D341Med (cell line): ENCODE results near the gene CELSR1.

Experiments
- DNase-seq: peaks from one replicate; pipeline ENCODE4 v3.0.0; 2012; ENCODE audit warnings: low spot score

The CELSR1 gene

DNA sequence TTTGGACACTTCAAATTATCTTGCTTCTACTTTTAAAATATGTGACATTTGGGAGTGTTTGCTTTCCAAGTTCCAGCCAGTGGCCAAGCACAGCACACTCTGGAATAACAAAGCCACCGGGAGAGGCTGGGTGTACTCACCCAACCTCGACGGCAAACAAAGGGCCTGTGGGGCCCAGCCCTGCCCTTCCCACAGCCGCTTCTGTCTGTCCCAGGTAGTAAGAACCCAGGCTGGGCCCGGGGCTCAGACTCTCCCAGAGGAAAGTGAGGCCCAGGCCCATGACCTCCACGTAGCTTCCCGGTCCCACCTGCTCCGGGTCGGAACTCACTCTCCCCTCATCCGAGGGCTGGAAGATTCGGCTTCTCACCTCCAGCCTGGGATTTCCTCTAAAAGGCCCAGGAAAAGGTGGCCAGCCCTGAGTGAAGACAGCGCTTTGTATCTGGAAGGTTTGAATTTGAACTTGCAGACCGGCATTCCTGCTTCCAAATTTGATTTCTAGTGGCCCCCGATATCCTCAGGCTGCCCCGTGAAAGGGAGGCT lies 93.5 kb downstream of the CELSR1 start:
- DNase-seq: no peak

DNA sequence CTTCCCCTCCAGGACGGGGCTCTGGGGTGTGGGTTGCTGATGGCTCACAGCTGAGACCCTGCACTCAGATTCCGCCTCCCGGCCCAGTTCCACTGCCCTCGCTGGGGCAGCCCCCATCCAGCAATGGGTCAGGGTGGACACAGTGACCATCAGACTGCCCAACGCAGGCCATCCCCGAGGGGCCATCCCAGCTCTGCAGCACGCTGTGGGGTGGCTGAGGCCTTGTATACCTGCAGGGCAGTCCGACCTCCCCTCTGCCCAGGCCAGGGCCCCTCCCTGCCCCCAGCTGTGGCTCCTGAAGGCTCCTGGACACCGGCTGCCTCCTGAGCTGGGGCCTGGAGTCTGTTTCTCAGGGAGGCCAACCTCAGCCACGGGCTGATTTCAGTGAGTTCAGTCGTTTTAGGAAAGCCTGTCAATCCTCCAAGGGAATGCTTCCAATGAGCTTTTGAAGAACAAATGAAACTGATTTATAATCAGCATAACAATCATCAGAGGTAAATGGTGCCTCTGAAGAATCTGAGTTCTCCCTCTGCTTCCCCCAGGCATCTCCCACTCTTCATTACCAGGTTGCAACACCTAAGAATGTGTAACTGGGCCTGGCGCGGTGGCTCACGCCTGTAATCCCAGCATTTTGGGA lies 95.1 kb downstream of the CELSR1 start:
- DNase-seq: no peak

DNA sequence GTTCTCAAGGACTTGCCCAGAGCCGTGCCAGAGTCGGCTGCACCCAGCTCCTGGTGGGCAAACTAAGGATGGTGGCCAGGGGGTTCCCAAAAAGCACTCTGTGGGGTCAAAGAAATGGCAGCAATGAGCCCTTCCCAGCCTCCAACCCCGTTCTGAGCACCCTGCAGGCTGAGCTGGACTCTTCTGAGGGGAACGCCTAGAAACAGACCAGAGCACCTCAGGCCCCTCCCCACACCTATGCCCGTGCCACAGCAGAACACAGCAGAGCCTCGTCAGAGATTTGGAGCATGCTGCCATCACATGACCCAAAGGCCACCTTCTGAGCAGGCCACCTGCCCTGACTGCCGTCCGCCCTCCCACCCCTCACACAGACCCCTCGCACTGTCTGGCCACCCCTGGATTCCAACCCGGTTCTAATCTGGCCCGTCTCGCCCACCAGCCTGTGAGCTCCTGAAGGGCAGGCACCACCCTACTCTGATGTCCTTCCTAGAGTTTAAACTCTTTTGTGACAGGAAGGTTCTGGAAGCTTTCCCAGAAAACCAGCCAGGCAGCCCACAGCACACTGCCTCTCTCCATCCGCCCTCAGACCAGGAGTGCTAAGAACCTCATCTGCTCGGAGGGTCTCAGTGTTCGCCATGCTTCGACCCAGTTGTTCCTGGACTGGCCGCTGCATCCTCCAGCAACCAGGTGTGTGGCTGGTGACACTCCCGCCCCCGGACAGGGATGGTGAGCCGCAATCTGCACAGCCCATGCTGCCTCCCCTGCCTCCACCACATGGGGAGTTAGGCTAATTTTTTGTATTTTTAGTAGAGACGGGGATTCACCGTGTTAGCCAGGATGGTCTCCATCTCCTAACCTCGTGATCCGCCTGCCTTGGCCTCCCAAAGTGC lies 97.6 kb downstream of the CELSR1 start:
- no peak for DNase-seq

DNA sequence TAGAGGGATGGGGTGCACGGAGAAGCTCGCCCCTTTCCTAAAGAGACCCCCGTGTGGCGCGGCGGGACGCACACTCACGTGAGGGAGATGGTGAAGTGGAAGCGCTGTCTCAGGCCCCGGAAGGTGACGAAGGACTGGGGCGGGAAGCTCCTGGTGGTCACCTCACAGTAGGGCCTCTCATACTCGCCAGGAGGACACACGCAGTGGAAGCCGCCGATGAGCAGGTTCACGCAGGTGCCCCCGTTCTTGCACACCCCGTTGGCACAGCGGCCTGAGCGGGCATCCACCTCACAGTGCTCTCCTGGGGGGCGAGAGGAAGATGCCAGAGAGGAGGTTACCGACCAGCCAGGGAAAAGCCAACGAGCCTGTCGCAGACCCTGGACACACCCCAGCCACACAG lies 98.3 kb downstream of the CELSR1 start:
- DNase-seq: no peak

DNA sequence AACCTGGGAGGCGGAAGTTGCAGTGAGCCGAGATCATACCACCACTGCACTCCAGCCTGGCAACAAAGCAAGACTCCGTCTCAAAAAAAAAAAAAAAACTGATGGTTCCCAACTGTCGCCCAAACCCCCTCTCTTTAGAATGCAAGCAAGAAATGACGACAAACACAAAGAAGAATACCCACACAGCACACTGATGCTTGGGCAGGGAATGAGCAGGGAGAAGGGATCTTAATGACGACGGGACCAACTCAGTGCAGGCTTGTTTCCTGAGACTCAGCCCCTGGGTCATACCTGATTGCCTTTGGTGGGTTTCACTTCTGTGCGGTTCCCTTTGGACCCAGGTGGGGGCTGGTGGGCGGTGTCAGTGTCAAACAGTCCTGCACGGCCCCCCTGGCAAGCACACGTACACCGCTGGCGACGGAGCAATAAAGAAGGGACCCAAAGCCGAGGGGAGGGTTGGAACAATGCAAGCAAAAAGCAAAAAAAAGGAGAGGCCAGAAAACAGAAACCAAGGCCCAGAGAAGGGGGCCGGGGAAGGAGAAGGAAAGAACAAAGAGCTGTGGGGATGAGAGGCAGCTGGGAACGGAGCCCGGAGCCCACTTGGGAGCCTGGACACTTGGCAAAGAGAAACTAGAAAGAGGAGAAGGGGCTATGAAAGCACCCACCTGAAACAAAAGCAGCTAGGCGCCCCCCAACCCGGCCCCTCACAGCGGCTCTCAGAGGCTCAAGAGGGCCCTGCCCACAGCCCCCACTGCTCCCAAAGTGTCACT lies 99.6 kb downstream of the CELSR1 start:
- no peak for DNase-seq

DNA sequence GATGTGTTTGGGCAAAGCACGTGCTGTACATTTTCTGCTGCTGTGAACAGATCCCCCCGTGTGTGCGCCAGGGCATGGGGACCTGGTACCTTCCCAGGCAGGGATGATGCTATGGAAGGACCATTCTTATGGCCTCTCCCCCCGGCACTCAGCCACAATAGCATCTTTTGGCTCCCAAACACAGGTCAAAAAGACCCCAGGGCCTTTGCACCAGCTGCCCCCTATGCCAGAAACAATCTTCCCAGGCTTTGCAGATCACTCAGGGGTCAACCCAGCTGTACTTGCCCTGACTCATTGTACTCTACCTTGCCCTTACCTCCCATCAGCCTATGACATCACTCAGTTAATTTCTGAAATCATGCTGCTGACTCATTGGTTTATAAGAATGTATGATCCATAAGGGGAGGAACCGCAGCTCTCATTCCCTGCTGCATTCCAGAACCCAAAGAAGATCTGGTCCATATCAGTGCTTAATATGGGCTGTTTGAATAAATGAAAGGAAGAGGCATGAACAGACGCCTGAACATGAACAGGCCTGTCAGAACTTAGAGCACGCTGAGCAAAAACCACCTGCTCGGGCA lies 100.7 kb downstream of the CELSR1 start:
- DNase-seq: no peak

DNA sequence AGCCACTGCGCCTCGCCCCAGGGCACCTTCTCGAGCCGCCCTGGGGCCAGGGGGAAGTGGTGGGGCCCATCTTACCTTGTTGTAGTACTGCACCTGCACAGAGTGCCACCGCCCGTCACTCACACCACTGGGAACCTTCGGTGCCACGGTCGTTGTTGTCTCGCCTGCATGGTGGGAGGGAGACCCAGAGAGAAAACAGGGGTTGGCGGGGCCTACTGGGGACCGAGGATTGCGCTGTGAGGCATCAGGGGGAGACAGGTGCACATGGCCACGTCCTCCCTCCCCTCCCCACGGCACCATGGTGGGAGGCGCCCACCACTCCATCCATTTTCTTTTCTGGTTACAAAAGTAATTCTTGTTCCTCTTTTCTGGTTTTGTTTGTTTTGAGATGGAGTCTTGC lies 104.1 kb downstream of the CELSR1 start:
- DNase-seq: no peak

DNA sequence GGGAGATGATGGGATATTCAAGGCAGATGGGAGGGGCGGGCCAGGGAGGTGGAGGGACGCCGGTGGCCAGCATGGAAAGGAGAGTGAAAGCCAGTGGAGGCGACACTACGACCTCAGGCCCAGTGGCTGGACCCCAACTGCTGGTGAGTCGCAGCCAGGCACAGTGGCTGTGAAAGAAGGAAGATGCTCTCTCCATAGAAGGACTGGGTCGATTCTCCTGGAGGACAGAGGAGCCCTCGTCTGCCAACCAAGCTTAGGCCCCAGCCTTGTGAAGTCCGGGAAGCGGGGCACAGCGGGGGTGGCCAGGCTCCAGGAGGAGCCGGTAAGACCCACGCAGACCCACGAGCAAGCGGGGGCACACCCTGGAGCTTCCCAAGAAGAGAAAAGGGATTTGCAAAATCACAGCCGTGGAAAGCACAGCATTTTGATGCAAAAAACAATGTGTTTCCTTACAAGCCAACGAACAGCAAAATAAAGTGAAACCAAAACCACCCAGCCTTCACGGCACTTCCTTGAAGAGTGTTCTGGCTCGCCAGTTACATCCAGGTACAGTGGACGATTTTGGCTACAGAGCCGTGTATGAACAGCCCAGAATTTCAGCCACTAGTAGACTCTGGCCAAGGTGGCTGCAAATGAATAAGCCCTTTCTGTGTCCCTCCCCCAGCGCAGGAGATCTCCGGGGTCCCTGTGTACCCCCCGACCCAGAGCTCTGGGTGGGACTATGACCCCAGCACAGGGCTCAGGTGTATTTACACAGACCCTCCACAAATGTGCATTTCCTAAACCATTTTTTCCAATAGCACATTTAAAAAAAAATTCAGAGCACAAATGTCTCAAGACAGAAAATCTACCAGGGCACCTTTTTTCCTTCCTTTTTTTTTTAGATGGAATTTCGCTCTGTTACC lies 105.0 kb downstream of the CELSR1 start:
- DNase-seq: no peak

DNA sequence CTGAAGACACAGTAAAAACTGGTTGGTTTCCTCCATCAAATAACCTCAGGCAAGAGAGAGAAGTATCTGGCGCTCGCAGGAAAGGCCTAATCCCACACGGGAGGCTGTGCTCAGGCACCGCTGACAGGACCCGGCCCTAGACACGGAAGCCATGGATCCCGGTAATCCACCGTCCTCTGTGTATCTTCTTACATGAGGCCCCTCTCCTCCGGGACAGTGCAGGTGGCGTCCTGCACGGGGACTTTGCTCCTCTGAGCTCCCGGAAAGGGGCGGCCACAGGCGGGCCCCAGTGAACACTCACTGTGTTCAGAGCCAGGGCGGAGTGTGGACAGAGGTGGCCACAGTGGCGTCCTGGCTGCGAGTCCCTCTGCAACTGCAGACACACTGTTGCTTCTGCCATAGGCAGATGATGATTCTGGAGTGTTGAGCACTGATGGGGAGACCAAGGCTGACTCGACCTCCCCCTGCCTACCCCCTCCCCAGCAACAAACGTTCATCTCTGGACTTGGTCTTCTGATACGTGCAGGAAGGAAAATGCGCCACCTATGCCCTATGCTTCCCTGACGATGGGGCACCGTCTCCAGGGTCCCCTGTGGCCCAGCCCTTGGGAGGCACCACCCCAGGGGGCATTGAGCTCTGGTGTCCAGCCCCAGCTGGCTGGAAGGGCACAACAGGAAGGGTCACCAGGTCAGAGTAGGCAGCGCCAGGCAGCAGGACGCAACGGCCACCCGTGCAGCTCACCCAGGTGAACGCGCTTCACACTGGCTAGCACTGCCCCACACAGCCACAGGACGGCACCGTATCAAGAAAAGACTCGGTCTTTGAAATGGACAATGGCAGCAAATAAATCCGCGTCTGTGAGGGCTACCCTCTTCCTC lies 106.2 kb downstream of the CELSR1 start:
- no peak for DNase-seq

DNA sequence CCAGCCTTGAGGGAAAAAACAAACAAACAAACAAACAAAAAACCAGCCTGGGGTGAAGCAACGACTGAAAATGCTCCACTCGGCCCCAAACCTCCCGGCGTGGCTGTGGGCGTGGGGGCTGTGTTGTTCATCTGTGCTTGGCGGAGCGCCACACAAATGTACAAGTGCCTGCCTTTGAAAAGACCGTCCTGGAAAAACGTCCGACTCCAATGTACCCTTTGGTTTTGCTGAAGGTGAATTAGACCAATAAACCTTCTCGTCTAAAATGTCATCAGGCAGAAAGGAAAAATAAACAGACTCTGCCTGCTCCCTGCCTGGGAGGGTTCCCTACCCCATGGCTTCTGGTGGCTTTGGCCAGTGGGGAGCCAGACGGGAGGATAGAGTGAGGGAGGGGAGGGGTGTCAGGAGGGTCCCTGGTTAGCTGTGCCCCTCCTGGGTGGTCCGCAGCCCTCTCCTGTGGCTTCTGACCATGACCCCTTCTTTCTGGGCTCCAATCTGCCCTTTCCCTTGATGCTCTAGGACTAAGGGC lies 108.0 kb downstream of the CELSR1 start:
- DNase-seq: no peak

DNA sequence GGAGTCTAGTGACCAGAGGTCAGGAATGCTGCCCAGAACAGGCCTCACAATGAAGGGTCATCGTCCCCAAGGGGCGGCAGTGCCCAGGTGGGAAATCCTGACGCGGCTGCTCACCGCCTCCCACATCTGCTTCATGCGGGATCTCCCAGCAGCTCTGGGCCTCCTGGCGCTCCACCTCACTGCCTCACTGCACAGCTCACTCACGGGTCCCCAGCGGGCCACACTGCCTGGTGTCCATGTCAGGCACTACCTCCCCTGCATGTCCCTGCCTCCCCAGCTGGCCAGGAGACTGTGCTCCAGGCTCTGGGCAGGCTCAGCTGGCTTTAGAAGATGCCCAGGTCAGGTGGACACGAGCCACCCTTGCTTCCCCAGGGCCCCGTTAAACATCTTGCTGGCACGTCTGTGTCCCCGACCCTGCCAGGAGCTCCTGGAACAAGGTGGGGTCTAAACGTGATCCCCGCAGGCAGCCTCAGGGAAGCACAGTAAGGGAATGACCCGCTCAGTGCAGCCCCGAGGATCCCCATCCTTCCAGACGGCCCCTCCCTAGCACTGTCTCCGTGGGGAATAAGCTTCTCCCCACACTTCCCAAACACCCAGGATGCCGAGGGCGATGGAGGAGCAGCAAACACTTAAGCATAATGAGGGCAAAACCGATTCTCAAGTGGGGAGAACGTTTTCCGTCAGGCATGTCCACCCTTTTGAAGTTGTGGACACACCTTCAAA lies 108.7 kb downstream of the CELSR1 start:
- no peak for DNase-seq

DNA sequence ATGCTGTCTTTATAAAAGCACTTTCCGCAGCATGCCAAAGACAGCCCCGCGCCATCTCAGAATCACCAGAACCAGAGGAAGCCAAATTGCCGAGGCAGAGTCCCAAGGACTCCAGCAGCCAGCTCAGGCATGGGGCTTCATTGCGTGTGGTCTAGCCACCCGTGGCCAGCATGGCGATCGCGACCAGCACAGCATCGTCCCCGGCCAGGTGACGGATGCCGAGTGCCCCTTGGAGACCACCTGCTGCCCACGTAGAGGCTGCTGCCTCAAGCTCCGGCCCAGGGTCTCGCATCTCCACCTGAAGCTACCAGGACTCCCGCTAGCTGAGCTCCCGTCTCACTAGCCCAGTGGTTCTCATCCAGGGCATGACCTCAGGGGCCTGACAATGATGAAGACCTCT lies 109.2 kb downstream of the CELSR1 start:
- no peak for DNase-seq

DNA sequence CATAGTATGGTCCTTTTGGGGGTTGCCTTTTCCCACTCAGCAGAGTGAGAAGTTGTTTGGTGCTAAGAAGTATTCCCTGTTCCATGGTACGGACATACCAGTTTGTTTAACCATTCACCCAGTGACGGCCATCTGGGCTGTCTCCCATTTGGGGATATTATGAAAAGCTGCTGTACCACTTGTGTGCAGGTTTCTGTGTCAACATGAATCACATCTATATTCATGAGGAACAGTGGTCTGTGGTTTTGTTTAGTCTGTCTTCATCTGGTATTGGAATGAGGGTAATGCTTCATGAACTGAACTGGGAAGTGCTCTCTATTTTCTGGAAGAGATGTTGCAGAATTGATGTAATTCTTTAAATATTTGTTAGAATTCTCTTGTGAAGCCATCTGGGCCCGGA lies 112.4 kb downstream of the CELSR1 start:
- DNase-seq: no peak

DNA sequence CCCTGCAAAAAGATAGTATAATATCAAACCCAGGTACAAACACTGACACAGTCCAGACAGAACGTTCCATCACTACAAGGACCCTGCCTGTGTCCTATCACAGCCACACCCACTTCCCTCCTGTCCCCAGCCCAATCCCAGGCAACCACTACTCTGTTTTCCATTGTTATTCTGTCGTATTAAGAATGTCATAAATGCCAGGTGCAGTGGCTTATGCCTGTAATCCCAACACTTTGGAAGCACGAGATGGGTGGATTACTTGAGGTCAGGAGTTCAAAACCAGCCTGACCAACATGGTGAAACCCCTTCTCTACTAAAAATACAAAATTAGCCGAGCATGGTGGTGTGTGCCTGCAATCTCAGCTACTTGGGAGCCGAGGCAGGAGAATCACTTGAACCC lies 112.9 kb downstream of the CELSR1 start:
- DNase-seq: no peak

DNA sequence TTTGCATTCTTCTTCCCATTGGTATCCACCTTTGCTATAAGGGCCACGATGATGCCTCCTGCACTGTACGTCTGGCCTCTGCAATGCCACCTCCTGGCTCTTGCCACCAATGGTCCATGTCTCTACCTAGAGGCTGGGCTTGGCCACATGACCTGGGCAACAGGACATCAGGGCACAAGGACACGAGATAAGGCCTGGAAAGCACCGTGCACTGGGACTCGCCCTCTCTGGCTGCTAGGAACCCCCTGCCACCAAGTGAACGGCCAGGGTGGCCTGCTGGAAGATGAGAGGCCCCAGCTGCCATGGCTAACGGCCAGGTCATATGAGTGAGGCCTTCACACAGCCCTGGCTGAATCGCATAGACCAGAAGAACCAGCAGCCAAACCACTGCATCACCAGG lies 114.5 kb downstream of the CELSR1 start:
- DNase-seq: no peak

DNA sequence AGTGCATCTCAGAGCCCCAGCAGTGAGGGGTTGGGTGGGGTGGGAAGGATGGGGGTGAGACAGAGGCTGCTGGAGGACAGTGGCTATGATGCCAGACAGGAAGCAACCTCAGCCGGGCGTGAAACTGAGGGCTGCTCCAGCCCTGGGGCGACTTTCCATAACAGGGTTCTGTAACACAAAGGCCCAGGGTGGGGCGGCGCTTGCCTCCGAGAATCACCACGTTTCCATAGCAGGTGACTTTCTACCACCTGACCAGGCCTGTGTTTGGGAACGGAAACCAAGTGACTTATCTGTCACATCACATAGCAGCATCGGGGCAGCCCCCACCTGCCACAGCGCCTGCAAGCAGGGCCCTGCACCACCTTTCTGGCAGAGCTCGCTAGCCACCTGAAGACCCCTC lies 116.2 kb downstream of the CELSR1 start:
- no peak for DNase-seq

DNA sequence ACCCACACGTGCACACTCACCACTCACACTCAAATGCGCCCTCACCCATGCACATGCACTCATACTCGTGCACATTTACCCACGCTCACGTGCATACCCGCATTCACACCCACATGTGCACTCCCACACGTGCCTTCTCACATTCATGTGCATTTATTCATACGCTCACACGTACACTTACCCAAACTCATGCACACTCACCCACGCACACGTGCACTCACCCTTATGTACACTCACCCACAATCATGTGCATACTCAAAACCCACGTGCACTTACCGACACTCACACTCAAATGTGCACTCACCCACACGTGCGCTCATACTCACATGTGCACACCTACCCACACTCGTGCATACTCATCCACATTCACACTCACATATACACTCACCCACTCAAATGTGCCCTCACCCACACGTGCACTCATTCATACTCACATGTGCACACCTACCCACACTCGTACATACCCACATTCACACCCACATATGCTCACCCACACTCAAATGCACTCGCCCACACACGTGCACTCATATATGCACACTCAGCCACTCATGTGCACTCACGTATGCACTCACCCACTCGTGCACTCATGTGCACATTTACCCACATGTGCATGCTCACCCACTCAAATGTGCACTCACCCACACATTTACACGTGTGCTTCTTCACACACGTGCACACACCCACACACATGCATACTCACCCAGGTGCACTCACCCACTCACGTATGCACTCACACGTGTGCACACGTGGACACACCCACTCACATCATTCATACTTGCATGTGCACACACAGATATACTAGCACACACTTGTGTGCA lies 117.5 kb downstream of the CELSR1 start:
- no peak for DNase-seq

DNA sequence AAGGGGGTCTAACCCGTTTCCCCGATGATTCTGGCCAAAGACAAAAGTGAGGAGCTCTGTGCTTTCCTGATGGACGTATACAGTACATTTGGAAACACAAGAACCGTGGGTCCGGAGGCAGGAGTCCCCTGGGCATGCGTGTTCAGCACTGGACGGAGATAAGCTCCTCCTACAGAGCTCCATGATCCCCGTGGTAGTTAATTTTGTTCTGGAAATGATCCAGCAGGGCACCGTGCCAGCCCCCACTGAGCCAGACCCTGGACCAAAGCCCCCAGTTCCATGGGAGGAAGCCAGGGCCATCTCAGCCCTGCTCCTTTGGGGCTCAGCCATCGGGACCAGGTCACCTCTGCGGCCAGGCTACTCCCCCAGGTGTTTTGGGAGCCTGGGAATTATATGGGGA lies 118.6 kb downstream of the CELSR1 start:
- DNase-seq: no peak
